ENCODE data around the gene NPBWR2. TPM values are rescaled to one million over a fixed set of nuclear protein-coding genes. Genes with fewer than 3 reads are reported as not detected.

Gene NPBWR2
- polyA plus RNA-seq, 5 donors: not detected

DNA sequence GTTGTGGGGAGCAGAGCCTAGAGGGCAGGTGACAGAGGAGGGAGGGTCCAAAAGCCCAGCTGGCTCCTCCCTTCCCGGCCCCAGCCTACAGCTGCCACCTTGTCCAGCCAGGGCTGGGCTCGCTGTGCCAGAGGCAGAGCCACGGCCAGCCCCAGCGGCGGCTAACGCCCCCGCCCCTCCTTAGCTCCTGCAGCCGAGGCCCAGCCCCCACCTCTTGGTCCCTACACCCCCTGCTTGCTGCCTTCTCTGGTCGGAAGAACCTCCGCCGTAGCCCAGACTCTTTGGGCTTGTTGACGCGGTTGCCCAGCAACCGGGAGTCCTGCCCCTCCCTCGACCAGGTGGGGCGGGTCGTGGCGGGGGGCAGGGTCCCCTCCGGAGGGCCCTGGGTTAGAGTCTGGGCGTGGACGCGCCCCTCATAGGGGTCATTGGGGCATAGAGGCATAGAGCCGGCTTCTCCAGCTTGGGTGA lies 22.6 kb downstream of the NPBWR2 start:
- DNase-seq: no peak

DNA sequence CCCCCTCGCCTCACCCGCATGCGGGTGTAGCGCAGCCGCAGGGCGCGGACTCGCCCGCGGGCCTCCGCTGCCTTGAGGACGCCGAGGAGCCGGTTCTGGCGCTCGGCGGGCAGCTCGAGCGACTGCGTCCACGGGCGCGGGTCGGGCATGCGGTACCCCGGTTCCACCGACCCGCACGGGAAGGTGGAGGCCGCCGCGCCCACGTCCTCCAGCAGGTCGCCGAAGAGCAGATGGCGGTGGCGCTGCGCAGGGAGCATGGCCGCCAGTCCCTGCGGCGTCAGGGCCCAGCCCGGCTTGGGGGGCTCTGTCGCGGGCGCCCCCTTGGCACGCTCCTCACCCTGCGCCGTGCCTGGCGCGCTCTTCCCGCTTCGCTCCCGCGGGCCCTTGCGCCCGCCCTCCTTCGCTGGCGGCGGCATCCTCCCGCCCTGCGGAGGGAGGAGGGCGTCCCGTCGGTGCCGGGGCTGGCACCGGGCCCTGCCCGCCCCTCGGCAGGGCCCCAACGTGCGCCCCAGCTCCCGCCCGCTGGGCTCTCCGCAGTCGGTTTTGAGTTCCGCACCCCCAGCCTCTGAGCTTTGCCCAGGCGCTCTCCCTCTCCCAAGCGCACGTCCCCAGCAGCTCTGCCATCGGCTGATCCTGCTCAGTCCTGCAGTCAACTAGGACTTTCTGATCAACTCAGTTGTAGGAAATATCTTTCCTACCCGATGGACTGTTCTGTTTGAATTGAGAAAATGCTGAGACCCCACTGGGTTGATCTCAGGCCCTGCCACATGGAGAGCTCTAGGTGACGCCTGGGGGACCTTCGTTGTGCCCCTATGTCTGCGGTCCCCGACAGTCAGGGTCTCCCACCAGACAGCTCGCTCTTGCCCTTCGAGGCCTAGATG lies 23.3 kb downstream of the NPBWR2 start, which contains the start of gene LKAAEAR1:
TSS of gene LKAAEAR1 (minus strand) at position 595 of the 881 bp plus-strand sequence. CDS start at position 416, 179 bp downstream.
- DNase-seq: no peak

DNA sequence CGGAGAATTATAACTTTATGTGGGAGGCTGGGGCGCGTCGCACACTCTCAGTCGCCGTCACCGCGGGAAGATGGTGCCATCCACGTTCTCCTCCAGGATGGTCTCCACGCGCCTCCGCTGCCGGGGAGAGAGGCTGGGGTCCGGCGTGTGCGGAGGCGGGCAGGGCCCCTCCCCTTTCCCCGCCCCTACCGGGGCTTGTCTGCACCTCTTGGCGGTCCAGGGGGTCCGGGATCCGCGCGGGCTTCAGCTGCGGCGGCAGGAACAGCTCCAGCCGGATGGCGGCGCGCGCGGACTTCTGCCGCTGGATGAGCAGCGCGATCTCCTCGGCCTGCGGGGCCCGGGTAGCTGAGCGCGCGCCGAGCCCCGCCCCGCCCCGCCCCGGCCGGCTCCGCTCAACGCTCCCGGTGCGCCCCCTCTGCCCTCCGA lies 24.0 kb downstream of the NPBWR2 start:
- peak; percentile 63 to 69 for DNase-seq

DNA sequence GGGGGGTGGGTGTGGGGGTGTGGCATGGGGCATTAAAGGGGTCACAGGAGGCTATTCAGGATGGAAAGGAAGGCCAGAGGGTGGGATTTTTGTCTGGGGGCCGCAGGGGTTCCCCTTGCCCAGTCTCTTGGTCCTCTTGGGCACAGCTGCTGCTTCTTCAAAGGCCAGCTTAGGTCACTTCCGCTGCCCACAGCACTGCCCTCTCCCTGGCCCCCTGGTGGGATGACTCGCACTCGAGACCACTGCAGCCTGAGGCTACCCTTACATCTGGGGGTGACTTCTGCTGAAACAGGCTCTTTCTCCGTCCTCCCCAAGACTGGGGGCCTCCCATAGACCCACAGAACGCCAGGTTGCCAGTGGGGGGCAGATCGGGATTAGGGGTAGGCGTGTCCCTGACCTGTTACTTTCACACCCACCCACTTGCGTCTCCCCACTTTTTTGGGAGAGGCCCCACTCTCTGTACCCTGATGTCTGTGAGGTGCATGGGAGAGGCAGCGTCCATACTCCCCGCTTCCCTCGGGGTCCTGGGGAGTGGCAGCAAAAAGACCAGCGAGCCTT lies 24.5 kb downstream of the NPBWR2 start:
- no peak for DNase-seq

DNA sequence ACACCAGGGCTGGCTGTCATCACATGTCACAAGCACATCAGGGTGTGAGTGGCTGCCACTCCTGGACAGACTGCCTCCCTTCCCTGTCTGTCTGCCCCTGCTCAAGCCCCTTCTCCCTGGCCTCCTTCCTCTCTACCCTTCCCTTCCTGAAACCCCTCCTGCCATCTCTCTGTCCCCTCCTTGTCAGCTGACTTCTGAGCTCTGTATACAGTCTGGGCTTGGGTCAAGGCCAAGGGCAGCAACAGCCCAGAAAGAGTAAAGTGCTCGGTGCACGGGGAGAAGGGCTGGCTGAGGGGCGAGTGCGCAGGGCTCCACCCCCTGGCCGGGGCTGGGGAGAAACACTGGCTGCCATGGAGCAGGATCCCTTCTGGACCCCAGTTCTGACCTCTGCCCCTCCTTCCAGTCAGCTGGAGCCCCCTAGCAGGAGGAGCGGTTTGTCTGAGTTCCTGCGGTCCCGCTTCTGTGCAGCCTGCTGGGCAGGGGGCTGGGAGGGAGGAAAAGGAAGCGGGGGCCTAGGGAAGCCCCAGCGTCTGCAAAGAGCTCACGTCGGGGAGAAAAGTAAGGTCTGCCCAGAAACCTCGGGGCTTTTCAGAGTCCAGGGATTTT lies 25.1 kb downstream of the NPBWR2 start:
- DNase-seq: no peak

DNA sequence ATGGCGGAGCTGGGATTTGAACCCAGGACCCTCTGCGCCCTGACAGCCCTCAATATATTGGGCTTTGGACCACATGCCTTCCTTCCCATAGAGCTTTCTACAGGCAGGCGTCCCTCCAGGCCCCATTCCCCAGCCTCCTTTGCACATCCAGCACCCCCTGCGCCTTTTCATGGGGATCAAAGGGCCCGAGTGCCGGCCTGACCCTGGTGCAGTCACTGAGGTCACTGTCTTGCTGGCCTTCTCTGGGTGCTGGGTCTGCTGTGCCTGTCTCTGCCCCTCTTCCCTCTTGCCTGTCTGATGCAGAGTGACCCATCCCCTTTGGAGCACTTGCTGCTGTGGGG lies 25.8 kb downstream of the NPBWR2 start:
- DNase-seq: no peak

DNA sequence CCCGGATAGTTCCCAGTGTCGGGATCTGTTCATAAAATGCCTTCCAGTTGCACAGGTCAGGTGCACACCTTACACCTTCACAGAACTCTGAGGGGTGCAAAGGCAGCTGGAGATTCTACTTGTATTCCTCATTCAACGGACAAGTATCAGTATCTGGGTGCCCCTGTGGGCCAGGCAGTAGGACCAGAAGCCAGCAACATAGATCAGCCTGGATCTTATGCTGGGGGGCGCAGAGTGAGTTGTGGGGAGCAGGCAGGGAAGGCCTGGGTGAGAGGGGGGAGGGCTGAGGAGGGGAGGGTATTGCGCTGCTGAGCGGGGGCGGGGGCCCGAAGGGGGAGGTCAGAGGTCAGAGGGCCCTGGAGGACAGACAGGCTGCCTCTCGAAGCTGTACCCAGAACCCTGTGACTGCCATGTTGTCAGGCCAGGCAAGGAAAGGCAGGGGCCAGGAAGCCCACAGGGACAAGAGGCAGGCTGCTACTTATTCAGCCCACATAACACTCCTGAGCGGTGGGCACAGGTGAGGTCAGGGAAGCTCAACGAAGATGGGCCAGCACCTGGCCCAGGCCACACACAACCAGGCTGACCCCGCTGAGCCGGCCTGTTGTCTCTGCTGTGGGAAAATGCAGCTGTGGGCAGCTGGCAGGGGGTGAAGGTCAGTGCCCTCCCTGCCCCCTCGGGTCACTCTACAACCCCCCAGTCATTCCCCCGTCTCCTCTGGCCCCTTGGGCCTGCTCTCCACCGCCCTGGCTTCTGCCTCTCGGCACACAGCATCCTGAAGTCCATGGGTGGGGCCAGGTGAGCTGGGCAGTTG lies 26.3 kb downstream of the NPBWR2 start:
- no peak for DNase-seq

DNA sequence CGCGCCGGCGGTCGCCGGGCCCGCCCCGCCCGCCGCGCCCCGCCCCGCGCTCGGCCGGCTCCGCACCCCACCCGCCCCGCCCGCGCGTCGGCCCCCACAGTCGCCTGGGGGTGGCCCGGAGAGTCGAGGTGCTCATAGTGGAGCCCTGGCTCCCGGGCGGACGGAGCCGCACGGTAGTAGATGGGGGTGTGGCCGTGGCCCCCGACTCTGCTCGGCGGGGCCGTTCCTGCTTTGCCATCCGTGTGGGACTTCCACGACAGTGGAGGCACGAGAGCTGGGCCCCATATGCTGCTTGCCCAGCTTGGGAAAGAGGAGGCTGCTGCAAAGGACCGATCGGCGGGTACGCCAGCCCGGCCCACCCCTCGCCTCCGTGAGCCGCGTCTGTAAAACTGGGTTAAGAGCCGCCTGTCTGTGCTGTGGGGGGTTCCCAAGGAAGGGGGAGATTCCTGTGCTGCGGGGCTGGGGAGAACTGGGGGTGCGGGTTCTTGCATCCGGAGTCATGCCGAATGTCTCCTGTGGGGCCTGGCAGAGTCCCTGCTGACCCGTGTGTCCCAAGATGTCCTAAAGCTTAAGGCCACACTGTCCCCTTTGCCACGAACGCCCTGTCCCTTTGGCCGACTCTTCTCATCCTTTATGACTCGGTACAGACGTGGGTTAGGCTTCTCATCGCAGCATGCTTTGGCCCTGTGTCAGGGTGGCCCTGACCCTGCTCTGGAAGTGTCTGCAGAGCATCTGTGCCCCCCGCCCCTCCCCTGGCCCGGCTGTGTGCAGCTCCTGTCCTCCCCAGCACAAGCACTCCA lies 27.2 kb downstream of the NPBWR2 start, which contains the start of gene OPRL1:
TSS of gene OPRL1 (plus strand) at position 70 of the 800 bp plus-strand sequence. CDS start 12,639 bp downstream, outside the sequence.
- no peak for DNase-seq

DNA sequence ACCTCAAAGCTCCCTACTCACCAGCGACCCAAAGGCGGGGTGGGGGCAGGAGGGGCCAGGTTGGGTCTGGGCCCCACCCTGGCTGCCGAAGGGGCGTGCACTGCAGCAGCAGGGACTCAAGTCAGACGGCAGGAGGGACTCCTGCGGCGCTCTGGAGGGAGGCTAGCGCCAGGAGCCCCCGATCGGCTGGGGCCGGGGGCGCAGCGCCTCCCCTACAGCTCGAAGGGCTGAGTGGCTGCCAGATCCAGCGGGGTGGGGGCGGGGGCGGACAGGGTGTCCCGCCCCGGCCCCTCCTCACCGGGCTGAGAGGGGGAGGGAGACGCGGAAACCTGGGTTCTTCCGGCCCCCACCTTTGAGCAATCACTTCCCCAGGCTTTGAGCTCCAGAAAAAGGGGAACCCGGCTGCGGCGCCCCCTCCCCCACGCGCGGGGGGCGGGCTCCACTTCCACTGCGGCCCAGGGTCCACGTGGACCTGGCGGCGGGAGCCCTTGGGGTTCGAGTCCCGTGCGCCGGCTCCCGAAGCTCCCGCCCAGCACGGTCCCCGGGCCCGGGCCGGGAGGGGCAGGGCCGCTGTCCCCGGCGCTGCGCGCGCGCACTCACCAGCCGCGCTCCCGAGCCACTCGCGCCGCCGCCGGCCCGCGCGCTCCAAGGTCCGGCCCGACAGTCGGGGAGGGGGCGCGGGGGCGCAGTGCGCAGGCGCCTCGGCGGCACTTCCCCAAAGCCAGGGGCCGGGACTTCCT lies 27.9 kb downstream of the NPBWR2 start, which contains the start of gene RGS19:
TSS of gene RGS19 (minus strand) at position 246 of the 740 bp plus-strand sequence. CDS start 2,632 bp downstream, outside the sequence.
- peak; percentile 76 to 79 for DNase-seq

DNA sequence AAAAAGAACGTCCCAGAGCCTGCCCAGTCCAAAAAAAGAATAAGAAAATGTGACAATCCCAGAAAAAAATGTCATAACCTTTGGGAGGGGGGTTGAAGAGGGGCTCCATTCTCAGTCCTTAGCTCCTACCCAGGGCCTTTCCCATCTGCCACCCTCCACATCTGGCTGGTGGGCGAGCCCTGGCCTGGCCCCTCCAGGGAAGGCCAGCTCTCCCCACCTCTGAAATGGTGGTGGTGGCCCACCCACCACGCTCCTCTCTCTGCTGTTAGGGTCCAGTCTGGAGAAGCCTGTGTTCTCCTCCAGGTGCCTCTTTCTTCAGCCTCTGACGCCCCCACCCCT lies 28.5 kb downstream of the NPBWR2 start:
- DNase-seq: no peak

DNA sequence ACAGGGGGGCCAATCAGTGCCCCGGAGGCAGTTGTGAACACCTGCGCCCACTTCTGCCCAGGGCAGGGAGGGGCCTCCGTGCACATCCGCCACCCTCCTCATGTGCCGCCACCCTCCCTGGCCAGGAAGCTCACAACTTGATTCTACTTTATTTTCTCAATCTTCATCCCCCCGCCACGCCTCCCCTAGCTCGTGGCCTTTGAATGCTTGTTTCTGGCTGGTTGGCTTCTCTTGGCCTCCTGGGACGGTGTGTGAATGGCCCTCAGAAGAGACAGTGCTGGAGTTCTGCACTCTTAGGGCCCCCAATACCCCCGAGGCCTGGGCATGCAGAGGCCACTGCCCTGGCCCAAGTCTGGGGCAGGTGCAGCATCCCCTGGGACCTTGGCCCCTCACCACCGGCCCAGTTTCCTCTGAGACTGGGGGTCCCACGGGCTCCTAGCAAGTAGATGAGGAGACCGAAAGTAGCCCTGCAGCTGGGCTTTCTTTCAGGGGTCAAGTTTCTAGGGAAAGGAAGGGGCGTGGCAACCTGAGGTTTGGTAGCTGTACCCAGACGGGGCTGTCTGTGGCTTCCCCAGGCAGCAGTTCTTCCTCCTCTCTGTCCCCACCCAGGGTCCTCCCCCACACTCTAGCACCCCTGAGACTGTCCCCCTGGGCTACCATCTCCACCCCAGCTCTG lies 29.4 kb downstream of the NPBWR2 start:
- no peak for DNase-seq

DNA sequence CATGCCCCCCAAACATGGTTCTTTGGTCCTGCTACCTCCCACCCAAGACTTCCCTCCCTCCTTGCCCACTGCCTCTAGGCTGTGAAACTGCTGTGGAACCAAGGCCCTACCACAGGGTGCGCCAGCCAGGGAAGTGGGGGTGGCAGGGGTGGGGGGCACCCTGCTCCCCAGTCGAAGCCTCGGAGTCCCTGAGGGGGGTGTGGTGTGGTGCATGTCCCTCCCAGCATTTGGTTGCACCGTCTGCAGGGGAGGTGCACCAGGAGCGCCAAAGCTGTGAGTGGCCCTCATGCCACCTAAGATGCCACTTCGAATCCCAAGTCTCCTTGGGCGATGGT lies 29.9 kb downstream of the NPBWR2 start:
- no peak for DNase-seq

DNA sequence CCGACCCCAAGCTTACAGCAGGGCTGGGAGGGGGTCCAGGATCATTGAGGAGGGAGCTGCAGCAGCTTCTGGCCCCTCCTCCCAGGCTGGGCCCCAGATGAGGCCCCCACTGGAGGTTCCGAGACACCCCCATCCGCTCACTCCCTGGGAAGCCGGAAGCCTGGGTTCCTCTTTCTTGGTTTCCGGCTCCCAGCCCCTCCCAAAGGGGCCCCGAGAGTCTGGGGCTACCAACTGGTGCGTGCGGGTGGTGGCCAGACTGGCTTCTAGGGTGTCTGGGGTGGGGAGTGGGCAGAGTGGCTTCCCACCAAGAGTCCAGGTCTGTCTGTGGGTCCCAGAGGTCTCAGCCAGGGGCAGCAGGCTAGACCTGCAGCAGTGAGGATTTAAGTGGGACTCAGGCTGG lies 30.3 kb downstream of the NPBWR2 start:
- no peak for DNase-seq

DNA sequence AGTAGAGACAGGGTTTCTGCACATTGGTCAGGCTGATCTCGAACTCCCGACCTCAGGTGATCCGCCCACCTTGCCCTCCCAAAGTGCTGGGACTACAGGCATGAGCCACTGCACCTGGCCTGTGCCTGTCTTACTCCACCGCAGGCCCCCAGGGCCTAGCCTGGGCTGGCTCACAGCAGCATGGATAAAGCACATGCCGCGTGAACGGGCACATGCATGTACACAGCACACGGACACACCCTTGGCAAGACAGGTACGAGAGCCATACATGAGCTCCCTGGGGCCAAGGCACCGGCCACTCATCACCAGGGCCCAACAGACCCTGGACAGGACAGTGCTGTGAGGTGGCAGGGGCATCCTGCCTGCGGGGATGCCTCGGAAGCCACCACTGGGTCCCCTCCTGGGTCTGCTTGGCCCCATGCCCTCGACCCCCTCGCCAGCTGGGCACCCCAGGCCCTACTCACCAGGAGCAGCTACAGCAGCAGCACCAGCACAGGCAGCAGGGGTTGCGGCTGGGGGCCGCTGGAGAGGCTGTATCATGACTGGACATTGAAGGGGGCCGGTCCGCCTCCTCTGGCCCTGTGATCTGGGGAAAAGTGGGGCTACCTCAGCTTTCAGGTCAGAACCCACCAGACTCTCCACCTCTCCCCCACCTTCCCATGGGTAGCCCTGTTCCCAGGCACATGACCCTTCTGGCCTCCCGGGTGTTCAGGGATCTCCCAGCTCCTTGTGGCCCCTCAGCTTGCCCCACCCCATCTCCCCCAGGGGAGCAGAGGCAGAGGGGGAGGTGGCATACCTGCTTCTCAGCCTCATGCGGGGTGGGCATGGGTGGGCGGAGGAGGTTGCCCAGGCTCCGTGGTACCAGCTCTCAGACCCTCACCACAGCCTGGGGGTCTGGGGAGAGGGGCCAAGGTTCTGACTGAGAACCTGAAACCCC lies 31.0 kb downstream of the NPBWR2 start:
- no peak for DNase-seq

DNA sequence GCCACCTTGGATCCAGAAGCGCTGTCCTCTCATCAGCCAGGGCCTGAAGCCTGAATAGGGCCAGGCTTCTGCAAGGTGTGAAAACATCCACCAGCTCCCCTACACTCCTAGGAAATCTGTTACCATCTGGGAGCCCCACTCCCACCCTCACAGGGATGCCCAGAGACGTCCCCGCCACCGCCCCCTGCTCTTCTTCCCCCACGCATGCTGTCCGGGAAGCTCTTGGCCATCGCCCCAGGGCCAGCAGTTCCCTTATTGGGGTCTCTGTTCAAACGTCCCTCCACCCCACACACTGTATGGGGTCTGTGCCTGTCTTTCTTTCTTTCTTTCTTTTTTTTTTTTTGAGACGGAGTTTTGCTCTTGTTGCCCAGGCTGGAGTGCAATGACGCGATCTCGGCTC lies 31.8 kb downstream of the NPBWR2 start:
- DNase-seq: no peak

DNA sequence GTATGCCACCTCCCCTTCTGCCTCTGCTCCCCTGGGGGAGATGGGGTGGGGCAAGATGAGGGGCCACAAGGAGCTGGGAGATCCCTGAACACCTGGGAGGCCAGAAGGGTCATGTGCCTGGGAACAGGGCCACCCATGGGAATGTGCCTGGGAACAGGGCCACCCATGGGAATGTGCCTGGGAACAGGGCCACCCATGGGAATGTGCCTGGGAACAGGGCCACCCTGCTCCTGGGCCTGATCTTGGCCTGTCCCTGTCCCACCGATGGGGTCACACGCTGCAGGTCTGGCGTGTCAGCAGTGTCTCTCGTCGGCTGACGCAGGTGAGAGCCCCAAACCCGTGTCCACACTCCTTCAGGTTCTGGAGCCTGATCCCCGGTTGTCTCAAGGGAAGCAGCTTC lies 32.4 kb downstream of the NPBWR2 start:
- DNase-seq: no peak

DNA sequence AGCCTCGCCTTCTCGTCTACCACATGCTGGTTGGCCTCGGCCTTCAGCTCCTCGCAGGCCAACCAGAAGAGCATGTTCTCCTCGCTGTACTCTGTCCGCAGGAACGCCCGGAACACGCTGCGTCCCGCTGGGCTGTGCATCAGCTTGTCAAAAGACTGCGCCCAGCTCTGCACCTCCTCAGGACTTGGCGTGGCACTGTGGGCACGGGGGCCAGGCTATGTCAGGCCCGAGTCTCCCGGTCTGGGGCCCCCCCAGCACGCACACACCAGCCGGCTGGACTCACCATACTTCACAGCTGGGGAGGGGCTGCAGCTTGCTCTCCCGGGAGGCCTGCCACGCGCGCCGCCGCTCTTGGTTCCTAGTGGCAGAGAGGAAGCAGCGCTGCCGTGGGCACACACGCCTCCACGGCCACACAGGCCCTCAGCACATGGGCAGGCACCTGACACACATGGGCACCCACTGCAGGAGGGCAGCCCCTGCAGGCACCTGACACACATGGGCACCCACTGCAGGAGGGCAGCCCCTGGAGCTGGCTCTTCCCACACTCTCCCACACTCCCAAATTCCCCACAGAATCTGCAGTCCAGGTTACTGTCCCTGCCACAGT lies 33.1 kb downstream of the NPBWR2 start:
- no peak for DNase-seq
